IMR-90 (cell line): ENCODE data around the gene DDOST.

Source experiments
- BHLHE40 ChIP-seq: fragments of 150-350 bp; IDR thresholded peaks from 2 replicates; pipeline ENCODE4 v1.6.1; 2016; ENCODE audit warnings: mild to moderate bottlenecking, low read depth, low read length
- CEBPB ChIP-seq: IDR thresholded peaks from 2 replicates; pipeline ENCODE4 v1.6.1; 2012; ENCODE audit warnings: low read depth, low read length, improper control_type of control experiment
- CHD1 ChIP-seq: IDR thresholded peaks from 2 replicates; pipeline ENCODE4 v1.6.1; 2012; ENCODE audit warnings: low read depth, low read length, improper control_type of control experiment
- MAZ ChIP-seq: IDR thresholded peaks from 2 replicates; pipeline ENCODE4 v1.6.1; 2012; ENCODE audit warnings: low read depth, mild to moderate bottlenecking, low read length, improper control_type of control experiment, moderate library complexity, borderline replicate concordance
- MXI1 ChIP-seq: IDR thresholded peaks from 2 replicates; pipeline ENCODE4 v1.6.1; 2012; ENCODE audit warnings: low read depth, mild to moderate bottlenecking, low read length, moderate library complexity, borderline replicate concordance
- POLR2A ChIP-seq: IDR thresholded peaks from 2 replicates; pipeline ENCODE4 v1.6.1; 2012; ENCODE audit warnings: mild to moderate bottlenecking, low read depth, low read length
- RAD21 ChIP-seq: IDR thresholded peaks from 2 replicates; pipeline ENCODE4 v1.6.1; 2012; ENCODE audit warnings: low read length, improper control_type of control experiment
- RFX5 ChIP-seq: IDR thresholded peaks from 2 replicates; pipeline ENCODE4 v1.8.0; 2012; ENCODE audit warnings: low read depth, mild to moderate bottlenecking, low read length, moderate library complexity
- TF ChIP-seq, protein P1 (sequence below): conservative IDR thresholded peaks from 2 replicates; pipeline ENCODE4 v1.5.1; 2012; ENCODE audit warnings: mild to moderate bottlenecking, low read depth, low read length, improper control_type of control experiment
- TF ChIP-seq, protein P2 (sequence below): fragments of 150-350 bp; IDR thresholded peaks from 2 replicates; pipeline ENCODE4 v1.6.1; 2016; ENCODE audit warnings: low read depth, mild to moderate bottlenecking, low read length, moderate library complexity, borderline replicate concordance
- TF ChIP-seq, protein P3 (sequence below): fragments of 150-350 bp; IDR thresholded peaks from 2 replicates; pipeline ENCODE4 v1.6.1; 2017; ENCODE audit warnings: mild to moderate bottlenecking, antibody characterized with exemption, low read length, low read depth

GRCh38 chr1:20699558-20699957 lies 38.4 kb upstream of the DDOST start:
- TF ChIP-seq, protein P1, sequence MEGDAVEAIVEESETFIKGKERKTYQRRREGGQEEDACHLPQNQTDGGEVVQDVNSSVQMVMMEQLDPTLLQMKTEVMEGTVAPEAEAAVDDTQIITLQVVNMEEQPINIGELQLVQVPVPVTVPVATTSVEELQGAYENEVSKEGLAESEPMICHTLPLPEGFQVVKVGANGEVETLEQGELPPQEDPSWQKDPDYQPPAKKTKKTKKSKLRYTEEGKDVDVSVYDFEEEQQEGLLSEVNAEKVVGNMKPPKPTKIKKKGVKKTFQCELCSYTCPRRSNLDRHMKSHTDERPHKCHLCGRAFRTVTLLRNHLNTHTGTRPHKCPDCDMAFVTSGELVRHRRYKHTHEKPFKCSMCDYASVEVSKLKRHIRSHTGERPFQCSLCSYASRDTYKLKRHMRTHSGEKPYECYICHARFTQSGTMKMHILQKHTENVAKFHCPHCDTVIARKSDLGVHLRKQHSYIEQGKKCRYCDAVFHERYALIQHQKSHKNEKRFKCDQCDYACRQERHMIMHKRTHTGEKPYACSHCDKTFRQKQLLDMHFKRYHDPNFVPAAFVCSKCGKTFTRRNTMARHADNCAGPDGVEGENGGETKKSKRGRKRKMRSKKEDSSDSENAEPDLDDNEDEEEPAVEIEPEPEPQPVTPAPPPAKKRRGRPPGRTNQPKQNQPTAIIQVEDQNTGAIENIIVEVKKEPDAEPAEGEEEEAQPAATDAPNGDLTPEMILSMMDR: no peak
- no peak for TF ChIP-seq RFX5
- TF ChIP-seq POLR2A: no peak
- TF ChIP-seq CEBPB: no peak
- no peak for TF ChIP-seq RAD21
- TF ChIP-seq MAZ: no peak
- TF ChIP-seq, protein P2, sequence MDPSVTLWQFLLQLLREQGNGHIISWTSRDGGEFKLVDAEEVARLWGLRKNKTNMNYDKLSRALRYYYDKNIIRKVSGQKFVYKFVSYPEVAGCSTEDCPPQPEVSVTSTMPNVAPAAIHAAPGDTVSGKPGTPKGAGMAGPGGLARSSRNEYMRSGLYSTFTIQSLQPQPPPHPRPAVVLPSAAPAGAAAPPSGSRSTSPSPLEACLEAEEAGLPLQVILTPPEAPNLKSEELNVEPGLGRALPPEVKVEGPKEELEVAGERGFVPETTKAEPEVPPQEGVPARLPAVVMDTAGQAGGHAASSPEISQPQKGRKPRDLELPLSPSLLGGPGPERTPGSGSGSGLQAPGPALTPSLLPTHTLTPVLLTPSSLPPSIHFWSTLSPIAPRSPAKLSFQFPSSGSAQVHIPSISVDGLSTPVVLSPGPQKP: no peak
- TF ChIP-seq, protein P3, sequence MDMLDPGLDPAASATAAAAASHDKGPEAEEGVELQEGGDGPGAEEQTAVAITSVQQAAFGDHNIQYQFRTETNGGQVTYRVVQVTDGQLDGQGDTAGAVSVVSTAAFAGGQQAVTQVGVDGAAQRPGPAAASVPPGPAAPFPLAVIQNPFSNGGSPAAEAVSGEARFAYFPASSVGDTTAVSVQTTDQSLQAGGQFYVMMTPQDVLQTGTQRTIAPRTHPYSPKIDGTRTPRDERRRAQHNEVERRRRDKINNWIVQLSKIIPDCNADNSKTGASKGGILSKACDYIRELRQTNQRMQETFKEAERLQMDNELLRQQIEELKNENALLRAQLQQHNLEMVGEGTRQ: no peak
- TF ChIP-seq CHD1: no peak
- TF ChIP-seq MXI1: no peak
- TF ChIP-seq BHLHE40: no peak
